Activated CD8-positive, alpha-beta memory T cell treated with anti-CD3 and anti-CD28 coated beads for 4 hours (primary cell): ENCODE results near the gene KCNA1.

Experiments used
- DNase-seq, 2 donors: peaks; one replicate each; pipeline ENCODE4 v3.0.0-alpha.2; 2020; ENCODE audit warnings: low read depth in 2 of 2

Gene KCNA1

GRCh38 chr12:4960547-4960946 is 50.8 kb downstream of the KCNA1 start:
- DNase-seq: no peak

GRCh38 chr12:4961311-4961710 is 51.6 kb downstream of the KCNA1 start:
- no peak for DNase-seq

GRCh38 chr12:4962539-4963486 is 53.1 kb downstream of the KCNA1 start:
- DNase-seq: no peak
